HEK293 (cell line): ENCODE data around the gene KCNK18.
A peak's percentile ranks its signal among the peaks of the same experiment; 100 is the strongest.

Source experiments
- CTCF ChIA-PET: fragments of 350-600 bp; formaldehyde crosslinking; extraction: SDS; loops from one replicate; lab custom pipeline; 2021; ENCODE audit warnings: antibody characterized with exemption; lab: Yijun Ruan, JAX
- POLR2A ChIA-PET: fragments of 300-600 bp; formaldehyde crosslinking; extraction: SDS; loops from one replicate; lab custom pipeline; 2020; ENCODE audit warnings: antibody characterized with exemption, inconsistent platforms; lab: Yijun Ruan, JAX
- H3K27ac ChIP-seq: fragments of 200-500 bp; sonication (Bioruptor generic); 2 replicates; pipeline ENCODE4 v1.5.1; 2014; ENCODE audit warnings: low read depth, low read length, control low read depth, inconsistent platforms; ENCODE audit errors: extremely low read depth
- H3K36me3 ChIP-seq, 2 experiments: fragments of 200-500 bp in 1 of 2; sonication (Bioruptor generic) in 1 of 2; 1 replicate in 1 of 2; 2 replicates in 1 of 2; pipeline ENCODE4 v1.5.1; 2014 to 2017; ENCODE audit warnings: inconsistent platforms in 2 of 2, low read length in 2 of 2; ENCODE audit not compliant: control insufficient read depth in 2 of 2, insufficient read depth in 1 of 2
- H3K4me1 ChIP-seq: fragments of 200-500 bp; sonication (Bioruptor generic); 2 replicates; pipeline ENCODE4 v1.5.1; 2014; ENCODE audit warnings: mild to moderate bottlenecking, low read length, inconsistent platforms; ENCODE audit not compliant: control insufficient read depth, insufficient read depth
- H3K4me3 ChIP-seq: 2 replicates; pipeline ENCODE4 v1.5.1; 2011; ENCODE audit warnings: low read depth, mild to moderate bottlenecking, control low read depth, low read length, moderate library complexity
- H3K9me3 ChIP-seq: fragments of 200-500 bp; sonication (Bioruptor generic); 2 replicates; pipeline ENCODE4 v1.5.1; 2014; ENCODE audit warnings: low read depth, low read length, inconsistent platforms; ENCODE audit not compliant: control insufficient read depth, insufficient read depth
- MYNN ChIP-seq: fragments of 450-650 bp; formaldehyde crosslinking; IDR thresholded peaks from 2 replicates; pipeline ENCODE4 v1.5.1; 2016; ENCODE audit warnings: missing biosample characterization, missing genetic modification characterization, borderline replicate concordance
- OVOL3 ChIP-seq: fragments of 450-650 bp; formaldehyde crosslinking; IDR thresholded peaks from 2 replicates; pipeline ENCODE4 v1.5.1; 2016; ENCODE audit warnings: missing biosample characterization, missing genetic modification characterization
- SETDB1 ChIP-seq: IDR thresholded peaks from one replicate; pipeline ENCODE4 v1.6.1; 2017; ENCODE audit warnings: mild to moderate bottlenecking, low read length, moderate library complexity, mixed read lengths; ENCODE audit not compliant: insufficient read length
- SP7 ChIP-seq: fragments of 450-650 bp; formaldehyde crosslinking; IDR thresholded peaks from 2 replicates; pipeline ENCODE4 v1.5.1; 2016; ENCODE audit warnings: missing biosample characterization, missing genetic modification characterization
- TRIM28 ChIP-seq: IDR thresholded peaks from 2 replicates; pipeline ENCODE4 v1.6.1; 2011; ENCODE audit warnings: low read length, control low read depth, borderline replicate concordance
- ZBTB7A ChIP-seq: fragments of 450-650 bp; formaldehyde crosslinking; IDR thresholded peaks from 2 replicates; pipeline ENCODE4 v1.5.1; 2016; ENCODE audit warnings: low read depth, missing biosample characterization, missing genetic modification characterization
- ZEB2 ChIP-seq: fragments of 450-650 bp; formaldehyde crosslinking; IDR thresholded peaks from 2 replicates; pipeline ENCODE4 v1.5.1; 2016; ENCODE audit warnings: missing biosample characterization, missing genetic modification characterization
- ZNF211 ChIP-seq: fragments of 450-650 bp; formaldehyde crosslinking; IDR thresholded peaks from 2 replicates; pipeline ENCODE4 v1.5.1; 2016; ENCODE audit warnings: low read depth, missing biosample characterization, missing genetic modification characterization
- ZNF214 ChIP-seq: fragments of 450-650 bp; formaldehyde crosslinking; IDR thresholded peaks from 2 replicates; pipeline ENCODE4 v1.5.1; 2017; ENCODE audit warnings: missing biosample characterization, mild to moderate bottlenecking, missing genetic modification characterization, borderline replicate concordance
- ZNF274 ChIP-seq, 2 experiments: fragments of 200-500 bp in 1 of 2; fragments of 450-650 bp in 1 of 2; sonication (Bioruptor generic) in 1 of 2; formaldehyde crosslinking in 1 of 2; IDR thresholded peaks; 2 replicates each; pipeline versions ENCODE4 v1.5.1 to v1.6.1; 2014 to 2016; ENCODE audit warnings: borderline replicate concordance in 1 of 2, inconsistent platforms in 1 of 2, low read length in 1 of 2, missing biosample characterization in 1 of 2, missing genetic modification characterization in 1 of 2
- ZNF302 ChIP-seq: fragments of 450-650 bp; formaldehyde crosslinking; IDR thresholded peaks from 2 replicates; pipeline ENCODE4 v1.5.1; 2016; ENCODE audit warnings: missing biosample characterization, missing genetic modification characterization, low read depth
- ZNF510 ChIP-seq: fragments of 450-650 bp; formaldehyde crosslinking; IDR thresholded peaks from 2 replicates; pipeline ENCODE4 v1.5.1; 2018; ENCODE audit warnings: mild to moderate bottlenecking, missing genetic modification characterization, missing biosample characterization; ENCODE audit not compliant: insufficient replicate concordance
- ZNF529 ChIP-seq: fragments of 450-650 bp; formaldehyde crosslinking; IDR thresholded peaks from 2 replicates; pipeline ENCODE4 v1.5.1; 2017; ENCODE audit warnings: missing genetic modification characterization, missing biosample characterization; ENCODE audit not compliant: insufficient replicate concordance
- ZNF610 ChIP-seq: fragments of 450-650 bp; formaldehyde crosslinking; IDR thresholded peaks from 2 replicates; pipeline ENCODE4 v1.5.1; 2016; ENCODE audit warnings: missing biosample characterization, missing genetic modification characterization, borderline replicate concordance
- ZNF626 ChIP-seq: fragments of 450-650 bp; sonication (Bioruptor Pico); formaldehyde crosslinking; IDR thresholded peaks from 2 replicates; pipeline ENCODE4 v1.5.1; 2018; ENCODE audit warnings: missing biosample characterization, missing genetic modification characterization, inconsistent platforms
- ZNF670 ChIP-seq: fragments of 450-650 bp; formaldehyde crosslinking; IDR thresholded peaks from 2 replicates; pipeline ENCODE4 v1.5.1; 2016; ENCODE audit warnings: missing biosample characterization, missing genetic modification characterization, low read depth
- ZSCAN23 ChIP-seq: fragments of 450-650 bp; formaldehyde crosslinking; IDR thresholded peaks from 2 replicates; pipeline ENCODE4 v1.5.1; 2016; ENCODE audit warnings: missing biosample characterization, missing genetic modification characterization
- ZSCAN30 ChIP-seq: fragments of 450-650 bp; IDR thresholded peaks from 2 replicates; pipeline ENCODE4 v1.5.1; 2018; ENCODE audit warnings: missing biosample characterization, mild to moderate bottlenecking, missing genetic modification characterization, moderate library complexity
- TF ChIP-seq, protein P1 (sequence below): fragments of 450-650 bp; formaldehyde crosslinking; IDR thresholded peaks from 2 replicates; pipeline ENCODE4 v1.5.1; 2016; ENCODE audit warnings: missing biosample characterization, missing genetic modification characterization, borderline replicate concordance
- TF ChIP-seq, protein P2 (sequence below): fragments of 450-650 bp; formaldehyde crosslinking; IDR thresholded peaks from 2 replicates; pipeline ENCODE4 v1.5.1; 2016; ENCODE audit warnings: missing biosample characterization, missing genetic modification characterization
- TF ChIP-seq, protein P3 (sequence below): fragments of 450-650 bp; formaldehyde crosslinking; IDR thresholded peaks from 2 replicates; pipeline ENCODE4 v1.5.1; 2016; ENCODE audit warnings: missing biosample characterization, missing genetic modification characterization, borderline replicate concordance
- TF ChIP-seq, protein P4 (sequence below): fragments of 450-650 bp; formaldehyde crosslinking; IDR thresholded peaks from 2 replicates; pipeline ENCODE4 v1.5.0; 2017; ENCODE audit warnings: missing biosample characterization, missing genetic modification characterization, borderline replicate concordance
- TF ChIP-seq, protein P5 (sequence below): fragments of 450-650 bp; formaldehyde crosslinking; IDR thresholded peaks from 2 replicates; pipeline ENCODE4 v1.5.1; 2017; ENCODE audit warnings: missing biosample characterization, missing genetic modification characterization

KCNK18 gene

DNA sequence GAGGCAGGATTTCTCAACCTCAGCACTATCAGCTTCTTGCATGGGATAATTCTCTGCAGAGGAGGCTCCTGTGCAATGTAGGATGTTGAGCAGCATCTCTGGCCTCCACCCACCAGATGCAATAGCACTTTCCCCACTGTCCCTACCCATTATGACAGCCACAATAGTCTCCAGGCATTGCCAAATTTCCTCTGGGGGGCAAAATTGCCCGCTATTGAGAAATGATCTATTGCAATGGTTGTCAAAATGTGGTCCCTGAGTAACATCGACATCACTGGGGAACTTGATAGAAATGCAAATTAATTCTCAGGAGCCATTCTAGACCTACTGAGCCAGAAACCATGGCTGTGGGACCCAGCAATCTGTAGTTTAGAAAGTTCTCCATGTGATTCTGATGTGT is 7.0 kb downstream of the KCNK18 start:
- H3K36me3 ChIP-seq, result no peaks in the 10 kb centered on the region
- TF ChIP-seq ZNF670, result no peak
- TF ChIP-seq OVOL3 (tag by site-specific recombination), result no peak
- no peak for TF ChIP-seq ZEB2
- TF ChIP-seq ZNF610, result no peak
- TF ChIP-seq, protein P1, sequence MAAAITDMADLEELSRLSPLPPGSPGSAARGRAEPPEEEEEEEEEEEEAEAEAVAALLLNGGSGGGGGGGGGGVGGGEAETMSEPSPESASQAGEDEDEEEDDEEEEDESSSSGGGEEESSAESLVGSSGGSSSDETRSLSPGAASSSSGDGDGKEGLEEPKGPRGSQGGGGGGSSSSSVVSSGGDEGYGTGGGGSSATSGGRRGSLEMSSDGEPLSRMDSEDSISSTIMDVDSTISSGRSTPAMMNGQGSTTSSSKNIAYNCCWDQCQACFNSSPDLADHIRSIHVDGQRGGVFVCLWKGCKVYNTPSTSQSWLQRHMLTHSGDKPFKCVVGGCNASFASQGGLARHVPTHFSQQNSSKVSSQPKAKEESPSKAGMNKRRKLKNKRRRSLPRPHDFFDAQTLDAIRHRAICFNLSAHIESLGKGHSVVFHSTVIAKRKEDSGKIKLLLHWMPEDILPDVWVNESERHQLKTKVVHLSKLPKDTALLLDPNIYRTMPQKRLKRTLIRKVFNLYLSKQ, result no peak
- no peak for TF ChIP-seq ZSCAN23 (tag by site-specific recombination)
- TF ChIP-seq SP7 (tag by site-specific recombination), result no peak
- no peak overlapping the region for H3K27ac ChIP-seq
- no peaks in the 10 kb centered on the region for H3K4me1 ChIP-seq
- POLR2A ChIA-PET, result no interaction called here
- H3K9me3 ChIP-seq, result no peaks in the 10 kb centered on the region
- CTCF ChIA-PET, result no interaction called here
- H3K4me3 ChIP-seq, result no peak overlapping the region

DNA sequence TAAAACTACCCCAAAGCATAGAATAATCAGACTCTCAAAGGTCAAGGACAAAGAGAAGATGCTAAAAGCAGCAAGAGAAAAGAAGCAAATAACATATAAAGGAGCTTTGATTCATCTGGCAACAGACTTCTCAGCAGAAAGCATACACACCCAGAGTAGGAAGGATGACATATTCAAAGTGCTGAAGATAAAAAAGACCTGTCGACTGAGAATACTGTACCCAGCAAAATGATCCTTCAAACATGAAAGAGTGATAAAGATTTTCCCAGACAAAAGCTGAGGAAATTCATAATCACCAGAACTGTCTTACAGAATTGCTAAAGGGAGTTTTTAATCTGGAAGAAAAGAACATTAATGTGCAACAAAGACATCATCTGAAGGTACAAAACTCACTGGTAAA is 14.9 kb downstream of the KCNK18 start:
- ChIA-PET CTCF (interaction anchor here (0.6 to 1.1 kb wide), 3 partner anchors 108 to 1255 kb away, joined by 3 read pairs; no protein-coding TSS in a partner anchor), POLR2A (no interaction called here)
- TF ChIP-seq, protein P2, sequence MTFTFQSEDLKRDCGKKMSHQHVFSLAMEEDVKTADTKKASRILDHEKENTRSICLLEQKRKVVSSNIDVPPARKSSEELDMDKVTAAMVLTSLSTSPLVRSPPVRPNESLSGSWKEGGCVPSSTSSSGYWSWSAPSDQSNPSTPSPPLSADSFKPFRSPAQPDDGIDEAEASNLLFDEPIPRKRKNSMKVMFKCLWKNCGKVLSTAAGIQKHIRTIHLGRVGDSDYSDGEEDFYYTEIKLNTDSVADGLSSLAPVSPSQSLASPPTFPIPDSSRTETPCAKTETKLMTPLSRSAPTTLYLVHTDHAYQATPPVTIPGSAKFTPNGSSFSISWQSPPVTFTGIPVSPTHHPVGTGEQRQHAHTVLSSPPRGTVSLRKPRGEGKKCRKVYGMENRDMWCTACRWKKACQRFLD, result no peak
- TF ChIP-seq TRIM28 (peak; percentile 78; the same call in 1 of the 2 replicates), ZNF626 (tag by site-specific recombination) (0 out of 2 replicates have a peak, but pooled peaks have one; percentile 56), ZNF529 (tag by site-specific recombination) (peak; percentile 63), ZNF211 (tag by site-specific recombination) (no peak), ZNF510 (tag by site-specific recombination) (peak; percentile 40), ZNF302 (tag by site-specific recombination) (no peak), MYNN (tag by site-specific recombination) (no peak), ZBTB7A (tag by site-specific recombination) (no peak), ZSCAN30 (no peak), ZNF274 (IDR thresholded peaks at IDR 0.05; ENCODE audit: low read length) (no peak), ZNF274 (tag by site-specific recombination; IDR thresholded peaks at IDR 0.05; ENCODE audit: borderline replicate concordance) (no peak), ZNF214 (no peak), SETDB1 (peak; percentile 99)
- TF ChIP-seq, protein P3, sequence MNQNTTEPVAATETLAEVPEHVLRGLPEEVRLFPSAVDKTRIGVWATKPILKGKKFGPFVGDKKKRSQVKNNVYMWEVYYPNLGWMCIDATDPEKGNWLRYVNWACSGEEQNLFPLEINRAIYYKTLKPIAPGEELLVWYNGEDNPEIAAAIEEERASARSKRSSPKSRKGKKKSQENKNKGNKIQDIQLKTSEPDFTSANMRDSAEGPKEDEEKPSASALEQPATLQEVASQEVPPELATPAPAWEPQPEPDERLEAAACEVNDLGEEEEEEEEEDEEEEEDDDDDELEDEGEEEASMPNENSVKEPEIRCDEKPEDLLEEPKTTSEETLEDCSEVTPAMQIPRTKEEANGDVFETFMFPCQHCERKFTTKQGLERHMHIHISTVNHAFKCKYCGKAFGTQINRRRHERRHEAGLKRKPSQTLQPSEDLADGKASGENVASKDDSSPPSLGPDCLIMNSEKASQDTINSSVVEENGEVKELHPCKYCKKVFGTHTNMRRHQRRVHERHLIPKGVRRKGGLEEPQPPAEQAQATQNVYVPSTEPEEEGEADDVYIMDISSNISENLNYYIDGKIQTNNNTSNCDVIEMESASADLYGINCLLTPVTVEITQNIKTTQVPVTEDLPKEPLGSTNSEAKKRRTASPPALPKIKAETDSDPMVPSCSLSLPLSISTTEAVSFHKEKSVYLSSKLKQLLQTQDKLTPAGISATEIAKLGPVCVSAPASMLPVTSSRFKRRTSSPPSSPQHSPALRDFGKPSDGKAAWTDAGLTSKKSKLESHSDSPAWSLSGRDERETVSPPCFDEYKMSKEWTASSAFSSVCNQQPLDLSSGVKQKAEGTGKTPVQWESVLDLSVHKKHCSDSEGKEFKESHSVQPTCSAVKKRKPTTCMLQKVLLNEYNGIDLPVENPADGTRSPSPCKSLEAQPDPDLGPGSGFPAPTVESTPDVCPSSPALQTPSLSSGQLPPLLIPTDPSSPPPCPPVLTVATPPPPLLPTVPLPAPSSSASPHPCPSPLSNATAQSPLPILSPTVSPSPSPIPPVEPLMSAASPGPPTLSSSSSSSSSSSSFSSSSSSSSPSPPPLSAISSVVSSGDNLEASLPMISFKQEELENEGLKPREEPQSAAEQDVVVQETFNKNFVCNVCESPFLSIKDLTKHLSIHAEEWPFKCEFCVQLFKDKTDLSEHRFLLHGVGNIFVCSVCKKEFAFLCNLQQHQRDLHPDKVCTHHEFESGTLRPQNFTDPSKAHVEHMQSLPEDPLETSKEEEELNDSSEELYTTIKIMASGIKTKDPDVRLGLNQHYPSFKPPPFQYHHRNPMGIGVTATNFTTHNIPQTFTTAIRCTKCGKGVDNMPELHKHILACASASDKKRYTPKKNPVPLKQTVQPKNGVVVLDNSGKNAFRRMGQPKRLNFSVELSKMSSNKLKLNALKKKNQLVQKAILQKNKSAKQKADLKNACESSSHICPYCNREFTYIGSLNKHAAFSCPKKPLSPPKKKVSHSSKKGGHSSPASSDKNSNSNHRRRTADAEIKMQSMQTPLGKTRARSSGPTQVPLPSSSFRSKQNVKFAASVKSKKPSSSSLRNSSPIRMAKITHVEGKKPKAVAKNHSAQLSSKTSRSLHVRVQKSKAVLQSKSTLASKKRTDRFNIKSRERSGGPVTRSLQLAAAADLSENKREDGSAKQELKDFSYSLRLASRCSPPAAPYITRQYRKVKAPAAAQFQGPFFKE (tag by site-specific recombination), result no peak
- TF ChIP-seq, protein P4, sequence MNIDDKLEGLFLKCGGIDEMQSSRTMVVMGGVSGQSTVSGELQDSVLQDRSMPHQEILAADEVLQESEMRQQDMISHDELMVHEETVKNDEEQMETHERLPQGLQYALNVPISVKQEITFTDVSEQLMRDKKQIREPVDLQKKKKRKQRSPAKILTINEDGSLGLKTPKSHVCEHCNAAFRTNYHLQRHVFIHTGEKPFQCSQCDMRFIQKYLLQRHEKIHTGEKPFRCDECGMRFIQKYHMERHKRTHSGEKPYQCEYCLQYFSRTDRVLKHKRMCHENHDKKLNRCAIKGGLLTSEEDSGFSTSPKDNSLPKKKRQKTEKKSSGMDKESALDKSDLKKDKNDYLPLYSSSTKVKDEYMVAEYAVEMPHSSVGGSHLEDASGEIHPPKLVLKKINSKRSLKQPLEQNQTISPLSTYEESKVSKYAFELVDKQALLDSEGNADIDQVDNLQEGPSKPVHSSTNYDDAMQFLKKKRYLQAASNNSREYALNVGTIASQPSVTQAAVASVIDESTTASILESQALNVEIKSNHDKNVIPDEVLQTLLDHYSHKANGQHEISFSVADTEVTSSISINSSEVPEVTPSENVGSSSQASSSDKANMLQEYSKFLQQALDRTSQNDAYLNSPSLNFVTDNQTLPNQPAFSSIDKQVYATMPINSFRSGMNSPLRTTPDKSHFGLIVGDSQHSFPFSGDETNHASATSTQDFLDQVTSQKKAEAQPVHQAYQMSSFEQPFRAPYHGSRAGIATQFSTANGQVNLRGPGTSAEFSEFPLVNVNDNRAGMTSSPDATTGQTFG (tag by site-specific recombination), result no peak
- TF ChIP-seq, protein P5, sequence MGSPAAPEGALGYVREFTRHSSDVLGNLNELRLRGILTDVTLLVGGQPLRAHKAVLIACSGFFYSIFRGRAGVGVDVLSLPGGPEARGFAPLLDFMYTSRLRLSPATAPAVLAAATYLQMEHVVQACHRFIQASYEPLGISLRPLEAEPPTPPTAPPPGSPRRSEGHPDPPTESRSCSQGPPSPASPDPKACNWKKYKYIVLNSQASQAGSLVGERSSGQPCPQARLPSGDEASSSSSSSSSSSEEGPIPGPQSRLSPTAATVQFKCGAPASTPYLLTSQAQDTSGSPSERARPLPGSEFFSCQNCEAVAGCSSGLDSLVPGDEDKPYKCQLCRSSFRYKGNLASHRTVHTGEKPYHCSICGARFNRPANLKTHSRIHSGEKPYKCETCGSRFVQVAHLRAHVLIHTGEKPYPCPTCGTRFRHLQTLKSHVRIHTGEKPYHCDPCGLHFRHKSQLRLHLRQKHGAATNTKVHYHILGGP (tag by site-specific recombination), result no peak

More for the DNA sequence above, 14.9 kb downstream of the KCNK18 start:
- Histone ChIP-seq H3K9me3 (no peaks in the 10 kb centered on the region), H3K36me3 (no peaks in the 10 kb centered on the region), H3K4me3 (no peak overlapping the region), H3K27ac (no peak overlapping the region), H3K4me1 (no peaks in the 10 kb centered on the region)
